Hematopoietic multipotent progenitor cell (in vitro differentiated cells): ENCODE results near the gene FXYD3. TPM values are rescaled to one million over a fixed set of nuclear protein-coding genes. Genes with fewer than 3 reads are reported as not detected.
"Not testable (repeated sequence)": the region's sequence is repeated elsewhere in the genome, so short reads cannot be mapped to it uniquely, and the experiment has no call there.

Source experiments
- DNase-seq, 3 donors: peaks; one replicate each; pipeline ENCODE4 v3.0.0-alpha.2; 2011 to 2015; ENCODE audit warnings: low read depth in 2 of 3, low spot score in 2 of 3
- total RNA-seq: library from RNA; depleted of rRNA; stranded (reverse); fragments of >200 nt; gene quantifications from one replicate; pipeline ENCODE4 v1.2.3, GENCODE V29; 2012

FXYD3 gene
- total RNA-seq, 1 donor: 0.81 TPM

DNA sequence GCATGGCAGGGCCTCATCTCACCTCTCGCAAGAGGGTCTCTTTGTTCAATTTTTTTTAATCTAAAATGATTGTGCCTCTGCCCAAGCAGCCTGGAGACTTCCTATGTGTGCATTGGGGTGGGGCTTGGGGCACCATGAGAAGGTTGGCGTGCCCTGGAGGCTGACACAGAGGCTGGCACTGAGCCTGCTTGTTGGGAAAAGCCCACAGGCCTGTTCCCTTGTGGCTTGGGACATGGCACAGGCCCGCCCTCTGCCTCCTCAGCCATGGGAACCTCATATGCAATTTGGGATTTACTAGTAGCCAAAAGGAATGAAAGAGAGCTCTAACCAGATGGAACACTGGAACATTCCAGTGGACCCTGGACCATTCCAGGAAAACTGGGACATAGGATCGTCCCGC lies 8.0 kb downstream of the FXYD3 start:
- DNase-seq: no peak

- peak; percentile 69 to 91 (median 84) for DNase-seq
Observed at GRCh38 chr19:35124098-35125060, 8.8 kb downstream of the FXYD3 start.

DNA sequence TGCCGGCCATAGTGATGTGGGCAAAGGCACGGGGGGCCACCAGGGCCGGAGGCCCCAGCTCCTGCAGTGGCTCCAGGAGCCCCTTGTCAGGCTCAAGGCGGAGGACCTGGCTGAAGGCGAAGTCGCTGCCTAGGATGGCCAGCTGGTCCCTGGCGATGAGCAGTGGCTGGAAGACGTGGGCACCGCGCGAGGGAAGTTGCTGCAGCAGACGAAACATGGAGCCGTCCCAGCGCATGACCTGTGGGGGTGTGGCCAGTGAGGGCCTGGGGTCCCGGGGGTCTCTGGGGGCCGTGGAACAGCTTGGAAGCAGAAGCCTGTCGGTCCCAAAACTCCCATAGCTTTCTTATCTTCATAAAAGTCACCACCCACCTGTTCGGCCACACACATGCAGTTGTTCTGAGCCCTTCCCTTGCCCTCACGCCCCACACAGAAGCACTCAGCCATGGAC lies 9.7 kb downstream of the FXYD3 start:
- DNase-seq: no peak

GRCh38 chr19:35125749-35126623 lies 10.4 kb downstream of the FXYD3 start:
- DNase-seq: no peak

DNA sequence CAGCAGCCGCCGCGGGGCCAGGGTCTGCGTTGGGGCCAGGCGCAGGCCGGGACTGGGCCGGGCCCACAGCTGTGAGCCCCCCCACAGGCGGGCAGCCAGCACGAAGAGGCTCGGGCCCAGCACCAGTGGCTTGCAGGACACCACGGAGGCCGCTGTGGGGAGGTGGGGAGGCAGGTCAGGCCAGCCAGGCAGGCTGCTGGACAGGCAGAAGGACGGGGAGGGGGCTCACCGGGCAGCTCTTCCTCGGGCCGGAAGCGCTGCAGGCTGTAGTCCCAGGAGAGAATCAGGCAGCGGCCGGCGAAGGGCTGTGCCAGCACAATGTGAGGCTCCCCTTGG lies 11.0 kb downstream of the FXYD3 start:
- no peak for DNase-seq

DNA sequence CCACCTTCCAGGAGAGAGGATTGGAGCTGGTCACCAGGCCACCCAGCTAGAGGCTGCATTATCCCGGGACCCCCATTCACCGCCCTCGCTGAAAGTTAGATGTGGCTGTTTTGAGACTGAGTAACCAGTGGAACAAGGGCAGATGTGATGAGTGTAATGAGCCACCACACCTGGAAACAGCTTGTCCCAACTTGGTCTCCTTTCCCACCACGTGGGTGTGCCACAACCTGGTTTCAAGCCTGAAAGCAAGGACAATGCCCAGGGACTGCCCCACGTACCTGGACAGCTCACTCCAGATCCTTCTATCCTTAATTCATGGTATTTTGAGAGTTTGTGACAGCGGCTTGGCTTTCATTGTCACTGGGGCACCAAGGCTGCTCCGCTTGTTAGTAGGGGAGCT lies 12.2 kb downstream of the FXYD3 start:
- DNase-seq: no peak

GRCh38 chr19:35128398-35129057 lies 12.9 kb downstream of the FXYD3 start:
- no peak for DNase-seq

GRCh38 chr19:35129724-35130274 lies 14.2 kb downstream of the FXYD3 start:
- DNase-seq: not testable (repeated sequence)

GRCh38 chr19:35130761-35131720 lies 15.4 kb downstream of the FXYD3 start:
- no peak for DNase-seq

DNA sequence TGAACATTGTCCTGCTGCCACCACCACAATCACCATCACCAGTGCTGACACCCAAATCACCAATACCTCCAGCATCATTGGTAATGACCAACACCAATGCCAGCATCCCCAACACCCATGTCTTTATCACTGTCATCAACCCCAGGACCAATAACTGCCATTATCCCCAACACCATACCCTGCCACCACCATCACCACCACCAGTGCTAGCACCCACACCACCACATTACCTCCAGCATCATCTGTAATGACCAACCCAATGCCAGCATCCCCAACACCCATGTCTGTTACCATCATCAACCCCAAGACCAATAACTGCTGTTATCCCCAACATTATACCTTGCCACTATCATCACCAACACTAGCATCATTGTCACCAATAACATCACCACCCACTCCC lies 16.6 kb downstream of the FXYD3 start:
- no peak for DNase-seq

DNA sequence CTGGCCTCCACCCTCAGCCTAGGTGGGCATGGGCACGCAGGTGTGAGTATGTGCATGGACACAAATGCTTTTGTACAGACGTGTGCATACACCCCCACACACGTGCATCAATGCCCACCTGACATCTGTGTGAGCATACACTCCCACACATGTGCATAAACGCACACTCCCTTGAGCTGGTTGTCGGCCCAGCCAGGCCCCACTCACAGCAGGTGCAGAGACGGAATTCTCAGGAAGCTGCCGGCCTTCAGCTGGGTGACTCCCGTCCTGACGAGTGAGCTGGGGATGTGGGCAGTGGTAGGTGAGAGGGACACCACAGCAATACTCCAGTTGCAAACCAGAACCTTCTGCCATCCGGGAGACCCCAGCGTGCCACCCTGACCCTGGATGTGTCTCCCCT lies 18.2 kb downstream of the FXYD3 start:
- DNase-seq: no peak

DNA sequence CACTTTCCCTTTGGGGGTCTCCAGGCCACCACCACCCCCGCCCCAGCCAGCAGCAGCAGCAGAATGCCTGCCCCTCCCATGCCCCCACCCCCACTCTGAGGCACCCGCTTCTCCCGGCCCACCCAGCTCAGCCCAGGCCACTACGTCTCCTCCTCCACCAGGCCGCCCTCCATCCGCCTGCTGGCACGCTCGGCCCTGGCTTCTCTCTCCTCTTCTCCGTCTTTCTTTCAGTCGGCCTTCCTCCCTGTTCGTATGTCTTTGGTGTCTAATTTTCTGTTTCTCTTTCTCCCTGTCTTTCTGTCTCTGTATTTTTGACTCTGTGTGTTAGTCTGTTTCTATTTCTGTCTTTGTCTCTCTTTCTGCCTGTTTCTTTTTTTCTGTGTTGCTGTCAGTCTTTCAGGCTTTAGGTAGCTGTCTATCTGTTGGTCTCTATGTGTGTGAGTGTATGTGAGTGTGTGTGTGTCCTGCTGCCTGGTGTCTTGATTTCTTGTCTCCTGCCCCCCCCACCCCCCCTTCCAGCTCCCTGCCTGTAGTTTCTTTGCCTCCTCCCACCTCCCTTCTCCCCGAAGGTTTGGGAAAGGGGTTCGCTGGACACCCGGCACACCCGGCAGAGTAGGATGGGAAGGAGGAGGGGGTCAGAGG lies 19.1 kb downstream of the FXYD3 start, which contains the start of gene LGI4:
Gene LGI4 (minus strand): TSS at position 459 of the 642 bp plus-strand sequence. CDS start 379 bp downstream, at position 80.
- DNase-seq: no peak

DNA sequence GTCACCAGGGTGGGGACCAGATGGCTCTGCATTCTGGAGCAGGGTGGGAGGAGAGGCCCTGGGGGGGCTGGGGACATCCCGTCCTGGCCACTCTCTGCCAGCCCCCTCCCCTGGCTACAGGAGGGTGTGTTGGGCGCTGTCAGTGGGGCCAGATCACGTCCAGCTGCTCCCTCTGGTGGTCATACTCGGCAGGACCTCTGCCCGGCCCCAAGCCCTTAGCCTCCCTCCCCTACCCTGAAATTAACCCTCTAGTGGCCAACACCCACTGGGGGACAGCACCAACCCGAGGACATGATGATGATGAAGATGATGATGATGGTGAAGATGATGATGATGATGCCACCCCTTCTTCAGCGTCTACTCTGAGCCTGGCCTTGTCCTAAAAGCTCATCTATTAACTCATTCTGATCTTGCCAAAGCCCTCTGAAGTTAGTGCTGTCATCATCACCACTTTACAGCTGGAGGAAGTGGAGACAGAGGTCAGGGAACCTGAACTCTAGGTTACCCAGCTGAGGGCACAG lies 19.8 kb downstream of the FXYD3 start:
- DNase-seq: peak in 2 of 3 donors; percentile 75 to 86

GRCh38 chr19:35136231-35136630 lies 20.6 kb downstream of the FXYD3 start:
- DNase-seq: no peak

GRCh38 chr19:35136977-35137702 lies 21.5 kb downstream of the FXYD3 start:
- DNase-seq: no peak

DNA sequence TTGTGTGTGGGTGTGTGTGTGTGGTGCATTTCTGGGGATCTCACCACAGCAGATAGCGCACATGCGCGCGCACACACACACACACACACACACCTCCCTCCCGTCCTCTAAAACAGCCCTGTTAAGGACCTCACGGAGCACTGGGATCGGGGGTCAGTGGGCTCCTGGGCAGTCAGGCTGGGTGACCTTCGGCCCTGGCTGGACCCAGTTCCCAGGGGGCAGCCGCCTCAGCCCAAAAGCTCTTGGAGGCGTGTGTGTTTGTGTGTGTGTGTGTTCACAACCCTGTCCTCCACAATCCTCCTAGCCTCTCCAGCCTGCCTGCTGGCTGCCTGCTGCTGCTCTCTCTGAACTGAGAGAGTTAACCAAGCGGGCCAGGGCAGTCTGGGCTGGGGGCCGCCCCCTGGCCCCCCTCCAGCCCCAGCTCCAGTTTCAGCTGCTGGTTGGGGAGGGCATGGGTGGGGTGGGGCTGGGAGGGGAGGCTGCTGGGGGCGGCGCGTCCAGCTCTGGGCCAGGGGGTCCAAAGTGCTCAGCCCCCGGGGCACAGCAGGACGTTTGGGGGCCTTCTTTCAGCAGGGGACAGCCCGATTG lies 22.8 kb downstream of the FXYD3 start, which contains the start of gene FXYD1:
Gene FXYD1 (plus strand): TSS at position 520 of the 588 bp plus-strand sequence. CDS start 1,256 bp downstream, outside the sequence.
- no peak for DNase-seq

DNA sequence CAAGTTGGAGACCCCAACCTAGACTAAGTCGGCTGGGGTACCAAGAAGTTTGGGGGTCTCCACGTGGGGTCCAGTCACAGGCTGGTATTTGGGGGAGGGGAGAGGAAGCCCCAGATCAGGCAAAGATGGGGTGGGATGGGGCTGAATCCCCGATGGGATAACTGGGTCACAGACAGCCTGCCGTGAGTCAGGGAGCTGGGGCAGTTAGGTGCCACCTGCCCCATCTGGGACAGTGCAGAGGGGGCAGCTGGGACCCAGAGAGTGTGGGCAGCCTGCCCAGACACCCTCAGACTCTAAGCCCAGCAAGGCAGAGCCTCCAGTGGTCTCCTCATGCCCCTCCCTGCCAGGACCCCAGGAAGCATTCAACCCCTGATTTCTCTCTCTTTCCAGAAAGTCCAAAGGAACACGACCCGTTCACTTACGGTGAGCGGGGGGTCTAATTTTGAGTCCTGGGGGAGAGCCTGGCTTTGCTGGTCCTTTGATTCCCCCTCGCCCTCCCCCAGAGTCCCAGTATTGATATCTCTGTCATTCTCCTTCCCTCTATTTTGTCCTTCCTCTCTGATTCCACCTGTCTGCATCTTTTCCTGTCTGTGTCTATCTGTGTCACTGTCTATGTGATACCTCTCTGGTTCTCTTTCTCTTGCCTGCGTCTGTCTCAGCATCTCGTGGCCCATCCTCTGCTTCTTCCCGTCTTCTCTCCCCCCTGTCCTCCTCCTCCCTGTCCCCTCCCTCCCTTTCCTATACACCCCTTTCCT lies 24.8 kb downstream of the FXYD3 start:
- no peak for DNase-seq
